HG03469 (cell line): Measurements from ENCODE around the gene CRP.
"Not testable (repeated sequence)": the region's sequence is repeated elsewhere in the genome, so short reads cannot be mapped to it uniquely, and the experiment has no call there.

ENCODE experiments used
- ATAC-seq: cut with Tn5 transposase; IDR thresholded peaks from one replicate; pipeline ENCODE4 v1.9.1; 2021; ENCODE audit warnings: mild to moderate bottlenecking, moderate library complexity, moderate number of reproducible peaks; ENCODE audit not compliant: unreplicated experiment

Gene CRP

GRCh38 chr1:159714529-159714928, at the start of gene CRP:
Gene CRP, minus strand, starts transcription at chr1:159714589. Its CDS starts 104 bp downstream, at chr1:159714485.
- no peak for ATAC-seq

- no peak for ATAC-seq
Measured at GRCh38 chr1:159763686-159764085, 49.3 kb upstream of the CRP start.

- no peak for ATAC-seq
Measured at GRCh38 chr1:159756397-159756796, 42.0 kb upstream of the CRP start.

- no peak for ATAC-seq
Measured at GRCh38 chr1:159755451-159756007, 41.1 kb upstream of the CRP start.

- ATAC-seq, result no peak
Measured at GRCh38 chr1:159753386-159753785, 39.0 kb upstream of the CRP start.

GRCh38 chr1:159752135-159752580, 37.8 kb upstream of the CRP start:
- ATAC-seq, result no peak

GRCh38 chr1:159751031-159751430, 36.6 kb upstream of the CRP start:
- ATAC-seq, result no peak

- ATAC-seq, result no peak
Measured at GRCh38 chr1:159750621-159751020, 36.2 kb upstream of the CRP start.

GRCh38 chr1:159749630-159750029, 35.2 kb upstream of the CRP start:
- no peak for ATAC-seq

GRCh38 chr1:159748370-159748769, 34.0 kb upstream of the CRP start:
- no peak for ATAC-seq

GRCh38 chr1:159746666-159747065, 32.3 kb upstream of the CRP start:
- ATAC-seq, result no peak

GRCh38 chr1:159743651-159744410, 29.4 kb upstream of the CRP start:
- no peak for ATAC-seq

- no peak for ATAC-seq
Measured at GRCh38 chr1:159737238-159737916, 23.0 kb upstream of the CRP start.

GRCh38 chr1:159723188-159723587, 8.8 kb upstream of the CRP start:
- ATAC-seq, result not testable (repeated sequence)

GRCh38 chr1:159719990-159720389, 5.6 kb upstream of the CRP start:
- no peak for ATAC-seq

- ATAC-seq, result no peak
Measured at GRCh38 chr1:159715855-159716254, 1.5 kb upstream of the CRP start.

- ATAC-seq, result no peak
Measured at GRCh38 chr1:159712080-159712479, 2.3 kb downstream of the CRP start.

- no peak for ATAC-seq
Measured at GRCh38 chr1:159707472-159708260, 6.7 kb downstream of the CRP start.

- ATAC-seq, result no peak
Measured at GRCh38 chr1:159705904-159706256, 8.5 kb downstream of the CRP start.

GRCh38 chr1:159705251-159705903, 9.0 kb downstream of the CRP start:
- ATAC-seq, result no peak

- no peak for ATAC-seq
Measured at GRCh38 chr1:159704481-159704880, 9.9 kb downstream of the CRP start.
